Inferior parietal cortex (tissue), 1 donor: ENCODE data around the gene RECQL5.
A peak's percentile ranks its signal among the peaks of the same experiment; 100 is the strongest.
"Not testable (repeated sequence)": the region's sequence is repeated elsewhere in the genome, so short reads cannot be mapped to it uniquely, and the experiment has no call there.

Experiments
- DNase-seq: peaks from one replicate; pipeline ENCODE4 v3.0.0-alpha.2; 2016; ENCODE audit errors: extremely low spot score

RECQL5 gene

GRCh38 chr17:75647921-75648320 is 19.0 kb downstream of the RECQL5 start:
- no peak for DNase-seq

GRCh38 chr17:75647061-75647460 is 19.9 kb downstream of the RECQL5 start:
- no peak for DNase-seq

- DNase-seq: no peak
Measured at GRCh38 chr17:75646638-75646992, 20.3 kb downstream of the RECQL5 start.

GRCh38 chr17:75645889-75646637 is 20.9 kb downstream of the RECQL5 start:
- peak; percentile 76 for DNase-seq

DNA sequence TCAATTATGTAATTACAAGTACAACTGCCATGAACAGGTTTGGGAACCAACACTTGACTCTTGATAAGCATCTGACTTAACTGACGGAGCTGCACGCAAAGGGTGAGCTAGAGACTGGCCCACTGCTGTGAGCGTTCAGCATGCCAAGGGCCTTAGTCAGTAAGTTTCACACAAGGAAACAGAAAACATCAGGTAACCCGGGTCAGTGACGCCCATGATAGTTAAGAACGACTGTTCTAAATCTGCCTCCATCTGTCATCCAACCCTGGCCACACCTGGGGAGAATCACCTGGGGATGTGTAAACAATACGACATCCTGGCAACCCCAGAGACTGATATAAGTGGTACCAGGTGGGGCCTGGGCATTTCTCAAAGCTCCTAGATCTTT is 21.5 kb downstream of the RECQL5 start:
- no peak for DNase-seq

- DNase-seq: no peak
Measured at GRCh38 chr17:75643643-75644017, 23.3 kb downstream of the RECQL5 start.

DNA sequence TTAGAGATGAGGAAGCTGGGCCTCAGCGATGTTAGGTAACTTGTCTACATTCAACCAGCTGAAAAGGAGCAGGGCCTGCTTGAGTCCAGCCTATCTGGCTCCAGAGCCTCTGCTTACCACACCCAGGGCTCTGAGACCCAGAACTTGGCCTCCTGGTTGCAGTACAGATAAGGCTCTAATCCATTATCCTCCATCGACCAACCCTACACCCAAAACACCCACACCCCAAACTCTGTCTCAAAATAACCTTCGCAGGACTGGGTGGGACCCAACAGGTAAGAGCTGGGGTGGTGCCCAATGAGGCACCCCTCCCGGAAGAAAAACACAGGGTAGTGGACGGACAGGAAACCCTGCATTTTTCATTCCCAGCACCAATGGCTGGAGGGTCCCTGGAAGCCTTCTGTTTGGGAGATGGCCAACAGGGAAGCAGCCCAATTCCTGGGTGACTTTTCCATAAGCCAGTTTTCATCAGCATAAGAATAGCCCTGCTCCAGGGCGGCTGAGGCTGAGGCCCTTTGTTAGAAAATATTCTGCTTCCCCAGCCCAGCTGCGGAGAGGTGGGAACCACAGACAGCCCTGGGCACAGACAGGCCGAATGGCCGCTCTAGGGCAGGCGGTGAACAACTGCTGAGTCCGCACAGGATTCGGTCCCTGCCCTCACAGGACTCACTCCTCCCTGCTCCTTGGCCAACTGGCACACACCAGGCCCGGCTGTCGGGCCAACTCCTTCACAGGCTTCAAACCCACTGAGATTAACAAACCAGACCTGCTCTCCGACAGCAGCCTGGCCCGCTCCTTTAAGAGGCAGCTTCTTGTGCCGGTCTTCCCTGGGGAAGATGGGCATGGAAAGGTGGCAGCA is 23.9 kb downstream of the RECQL5 start:
- DNase-seq: no peak

GRCh38 chr17:75642182-75642783 is 24.7 kb downstream of the RECQL5 start:
- DNase-seq: no peak

- no peak for DNase-seq
Measured at GRCh38 chr17:75641343-75641742, 25.6 kb downstream of the RECQL5 start.

DNA sequence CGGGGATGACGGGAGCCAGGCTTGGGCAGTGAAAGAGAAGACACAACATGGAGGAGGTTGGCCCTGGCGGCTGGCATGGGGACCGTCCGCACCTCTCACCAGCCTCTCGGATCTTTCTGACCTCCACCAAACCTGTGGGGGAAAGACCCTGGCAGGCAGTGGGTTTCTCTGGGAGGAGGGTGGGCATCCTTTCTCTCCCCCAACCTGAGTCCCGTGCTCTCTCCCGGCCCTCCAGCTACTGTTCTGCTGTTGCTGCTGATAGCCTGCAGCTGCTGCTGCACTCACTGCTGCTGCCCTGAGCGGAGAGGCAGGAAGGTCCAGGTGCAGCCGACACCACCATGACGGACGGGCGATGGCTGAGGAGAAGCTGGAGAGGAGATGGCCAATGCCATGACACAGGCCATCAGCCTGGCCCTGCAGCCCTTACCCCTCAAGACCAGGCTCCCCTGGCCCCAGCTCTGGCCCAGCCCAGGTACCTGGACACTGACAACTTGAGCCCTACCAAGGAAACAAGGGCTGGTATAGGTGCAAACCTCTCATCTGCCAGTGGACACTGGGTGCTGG is 26.3 kb downstream of the RECQL5 start:
- DNase-seq: no peak

DNA sequence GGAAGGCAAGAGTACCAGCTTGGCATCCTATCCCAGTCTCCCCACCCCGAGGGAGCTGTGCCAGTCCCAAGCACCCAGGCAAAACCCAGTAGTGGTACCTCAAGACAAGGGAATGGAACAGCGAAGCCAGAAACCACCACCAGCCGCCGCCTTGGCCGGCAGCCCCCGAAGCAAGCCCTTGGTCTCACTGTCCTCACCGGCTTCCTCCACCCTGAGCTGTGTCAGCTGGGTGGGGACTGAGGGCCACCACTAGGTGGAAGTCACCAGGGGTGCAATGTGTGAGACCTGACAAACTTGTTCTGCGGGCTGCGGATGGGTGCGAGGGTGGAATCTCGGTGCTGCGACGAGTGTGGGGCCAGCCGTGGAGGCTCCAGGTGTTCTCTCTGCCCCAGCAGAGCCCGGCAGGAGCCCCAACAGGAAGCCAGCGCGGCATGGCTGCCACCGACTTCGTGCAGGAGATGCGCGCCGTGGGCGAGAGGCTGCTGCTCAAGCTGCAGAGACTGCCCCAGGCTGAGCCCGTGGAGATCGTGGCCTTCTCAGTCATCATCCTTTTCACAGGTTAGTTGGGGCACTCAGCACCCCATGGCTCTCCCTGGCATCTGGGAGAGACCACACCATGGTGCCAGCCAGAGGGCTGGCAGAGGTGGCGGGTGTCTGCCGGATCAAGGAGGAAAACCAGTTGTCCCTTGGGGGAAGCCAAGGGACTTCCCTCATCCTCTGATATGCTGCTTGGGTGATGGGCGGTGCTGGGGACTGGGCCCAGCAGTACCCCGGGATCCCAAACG is 27.0 kb downstream of the RECQL5 start:
- no peak for DNase-seq

DNA sequence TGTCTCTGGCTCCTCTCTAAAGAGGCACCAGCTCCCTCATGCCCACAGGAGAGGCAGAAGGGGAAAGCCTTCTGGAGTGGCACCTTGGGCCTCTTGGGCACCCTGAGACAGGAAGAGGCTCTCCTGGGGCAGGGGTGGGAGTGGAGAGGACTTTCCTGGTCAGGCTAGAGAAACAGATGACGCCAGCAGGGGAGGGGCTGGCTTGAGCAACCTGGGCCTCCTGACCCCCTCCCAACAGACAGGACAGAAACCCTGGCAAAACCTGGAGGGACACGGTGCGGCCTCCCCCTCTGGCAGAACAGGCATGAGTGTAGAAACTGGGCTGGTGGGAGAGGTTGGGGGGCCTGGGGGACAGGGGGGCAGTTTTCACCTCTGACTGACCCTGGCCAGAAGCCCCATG is 27.6 kb downstream of the RECQL5 start:
- DNase-seq: no peak

DNA sequence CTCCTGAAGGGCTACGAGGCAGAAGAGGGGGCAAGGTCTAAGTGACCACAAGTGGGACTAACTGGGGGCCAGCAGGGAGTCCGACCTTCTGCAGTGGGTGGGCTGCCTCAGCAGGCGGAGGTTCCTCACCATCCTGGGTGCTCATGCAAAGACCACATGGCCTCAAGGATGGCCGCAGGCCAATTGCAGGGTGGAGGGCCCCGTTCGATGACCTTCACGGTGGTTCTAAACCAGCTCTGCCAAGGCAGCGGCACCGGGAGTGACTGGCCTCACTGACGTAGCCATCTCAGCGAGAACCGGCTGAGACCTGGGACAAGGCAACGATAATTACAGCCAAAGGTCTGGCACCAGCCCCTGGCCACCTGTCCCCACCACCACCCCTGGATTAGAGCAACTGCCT is 28.1 kb downstream of the RECQL5 start:
- DNase-seq: no peak

DNA sequence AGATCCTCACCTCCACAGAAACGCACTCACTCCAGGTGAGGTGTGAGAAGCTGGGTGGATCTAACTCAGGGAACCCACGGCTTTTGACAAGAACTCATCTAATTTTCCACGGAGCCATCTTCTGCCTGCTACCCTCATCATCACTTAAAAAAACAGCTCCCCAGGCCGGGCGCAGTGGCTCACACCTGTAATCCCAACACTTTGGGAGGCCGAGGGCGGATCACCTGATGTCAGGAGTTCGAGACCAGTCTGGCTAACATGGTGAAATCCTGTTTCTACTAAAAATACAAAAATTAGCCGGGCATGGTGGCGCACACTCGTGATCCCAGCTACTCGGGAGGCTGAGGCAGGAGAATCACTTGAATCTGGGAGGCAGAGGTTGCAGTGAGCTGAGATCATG is 28.9 kb downstream of the RECQL5 start:
- DNase-seq: not testable (repeated sequence)

- no peak for DNase-seq
Measured at GRCh38 chr17:75637551-75637950, 29.4 kb downstream of the RECQL5 start.

DNA sequence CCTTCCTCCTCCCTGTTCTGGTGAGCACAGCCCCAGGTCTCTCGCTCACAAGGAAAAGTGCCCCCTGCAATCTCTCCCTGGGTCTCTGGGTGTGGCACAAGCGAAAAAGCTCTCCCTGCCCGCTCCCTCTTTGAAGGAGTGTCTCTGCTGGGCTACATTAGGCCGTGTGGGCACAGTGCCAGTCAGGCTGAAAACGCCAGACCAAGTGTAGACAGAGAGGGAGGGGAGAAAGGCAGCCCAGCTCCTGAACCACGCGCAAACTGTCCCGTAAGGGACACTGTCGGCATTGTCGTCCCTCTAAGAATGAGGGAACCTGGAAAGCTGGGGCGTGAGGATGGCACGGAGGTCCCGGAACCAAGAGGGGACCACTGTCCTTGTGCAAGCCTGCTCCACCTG is 29.8 kb downstream of the RECQL5 start:
- peak; percentile 24 for DNase-seq

DNA sequence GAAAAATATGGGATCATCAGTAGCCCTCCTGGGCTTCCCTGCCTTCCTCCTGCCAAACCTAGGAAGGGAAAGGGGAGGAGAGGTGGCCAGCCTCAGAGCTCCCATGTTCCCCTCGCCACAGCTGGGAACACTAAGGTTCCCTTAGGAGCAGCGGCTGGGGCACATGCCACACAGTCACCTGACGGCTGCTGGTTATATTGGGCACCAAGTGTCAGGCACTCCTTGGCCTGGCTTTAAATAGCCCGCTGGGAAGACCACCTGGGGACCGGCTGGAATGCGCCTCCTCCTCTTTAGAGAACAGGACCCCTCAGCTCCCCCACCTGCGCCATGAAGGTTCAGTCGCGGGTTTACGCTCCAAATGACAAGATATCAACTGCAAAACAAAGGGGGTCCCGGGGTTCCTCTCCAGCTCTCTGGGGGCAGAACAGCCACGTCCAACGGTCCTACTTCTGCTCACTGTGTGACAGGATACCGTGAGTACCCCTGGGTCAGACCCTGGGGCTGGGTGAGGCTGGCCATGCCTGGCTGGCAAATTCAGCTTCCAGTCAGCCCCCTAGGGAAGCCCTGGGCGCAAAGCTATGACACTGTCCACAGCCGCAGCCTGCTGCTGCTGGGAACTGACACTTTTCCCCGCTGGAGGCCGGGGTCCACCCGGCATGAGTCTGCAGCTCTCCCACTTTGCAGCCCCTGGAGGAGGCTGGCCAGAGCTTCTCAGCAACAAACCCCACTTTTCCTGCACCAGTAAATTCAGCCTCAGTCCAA is 30.4 kb downstream of the RECQL5 start:
- no peak for DNase-seq

GRCh38 chr17:75635610-75636202 is 31.2 kb downstream of the RECQL5 start:
- peak; percentile 9 for DNase-seq

- DNase-seq: no peak
Measured at GRCh38 chr17:75634754-75635609, 32.0 kb downstream of the RECQL5 start.

GRCh38 chr17:75634376-75634740 is 32.6 kb downstream of the RECQL5 start:
- DNase-seq: no peak
